Hepatocyte (in vitro differentiated cells): ENCODE measurements around the gene HEXA.

Experiments
- CTCF ChIP-seq: fragments of 200-600 bp; sonication (generic); IDR thresholded peaks from 2 replicates; pipeline ENCODE4 v1.5.1; 2016; ENCODE audit warnings: antibody characterized with exemption, mild to moderate bottlenecking; ENCODE audit not compliant: poor library complexity
- EZH2 ChIP-seq: fragments of 200-600 bp; sonication (generic); IDR thresholded peaks from 2 replicates; pipeline ENCODE4 v1.6.1; 2016; ENCODE audit warnings: antibody characterized with exemption, mild to moderate bottlenecking, borderline replicate concordance
- EZH2phosphoT487 ChIP-seq: fragments of 200-600 bp; sonication (generic); IDR thresholded peaks from one replicate; pipeline ENCODE4 v1.6.1; 2018; ENCODE audit warnings: antibody characterized with exemption, mild to moderate bottlenecking, low read depth, moderate library complexity; ENCODE audit not compliant: unreplicated experiment, severe bottlenecking

DNA sequence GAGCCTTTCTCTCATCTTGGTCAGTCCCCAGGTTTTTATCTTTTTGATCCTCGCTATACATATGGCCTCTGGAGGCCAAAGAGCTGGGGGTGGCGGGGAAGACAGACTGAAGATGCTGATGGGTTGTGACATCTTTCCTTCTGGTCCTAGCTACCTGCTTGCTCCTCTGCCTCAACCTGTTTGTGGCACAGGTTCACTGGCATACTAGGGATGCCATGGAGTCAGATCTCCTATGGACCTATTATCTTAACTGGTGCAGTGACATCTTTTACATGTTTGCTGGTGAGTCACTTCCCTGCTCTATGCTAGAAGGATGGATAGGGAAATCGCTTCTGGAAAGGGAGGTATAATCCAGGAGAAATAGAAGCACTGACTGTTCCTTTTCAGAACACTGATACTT, 31.1 kb upstream of the HEXA start:
- TF ChIP-seq CTCF (no peak), EZH2phosphoT487 (no peak), EZH2 (no peak)
